SU-DHL-6 (cell line): ENCODE results near the gene C12orf75.

Source experiments
- H2AFZ ChIP-seq: fragments of 200-600 bp; sonication (generic); 2 replicates; pipeline ENCODE4 v1.6.1; 2014; ENCODE audit warnings: low read depth, mild to moderate bottlenecking, moderate library complexity, mixed read lengths, antibody characterized with exemption, low read length; ENCODE audit not compliant: severe bottlenecking
- H3F3A ChIP-seq: fragments of 200-600 bp; shearing (Covaris generic); 2 replicates; pipeline ENCODE4 v1.6.0; 2016; ENCODE audit warnings: antibody characterized with exemption, mild to moderate bottlenecking; ENCODE audit not compliant: insufficient read depth
- H3K27ac ChIP-seq: fragments of 200-600 bp; sonication (generic); 2 replicates; pipeline ENCODE4 v1.5.1; 2016; ENCODE audit warnings: low read depth, mild to moderate bottlenecking, low read length, moderate library complexity, mixed read lengths
- H3K27me3 ChIP-seq: fragments of 200-600 bp; sonication (generic), shearing (Covaris generic); 2 replicates; pipeline ENCODE4 v1.6.0; 2014; ENCODE audit warnings: mild to moderate bottlenecking, low read length
- H3K36me3 ChIP-seq: fragments of 200-600 bp; sonication (generic); 2 replicates; pipeline ENCODE4 v1.6.1; 2014; ENCODE audit warnings: mild to moderate bottlenecking, low read length, mixed read lengths
- H3K4me2 ChIP-seq: fragments of 300-600, 200-600 bp; shearing (Covaris generic), sonication (generic); 2 replicates; pipeline ENCODE4 v1.6.0; 2014; ENCODE audit warnings: low read length, low read depth, mild to moderate bottlenecking; ENCODE audit not compliant: poor library complexity, severe bottlenecking
- H3K4me3 ChIP-seq: fragments of 200-600 bp; sonication (generic); 2 replicates; pipeline ENCODE4 v1.5.1; 2014; ENCODE audit warnings: antibody characterized with exemption, low read length, mild to moderate bottlenecking, mixed read lengths; ENCODE audit not compliant: insufficient read depth, poor library complexity, severe bottlenecking
- H3K79me2 ChIP-seq: fragments of 200-600 bp; sonication (generic); 2 replicates; pipeline ENCODE4 v1.6.1; 2014; ENCODE audit warnings: mild to moderate bottlenecking, low read length, moderate library complexity; ENCODE audit not compliant: insufficient read depth
- H3K9ac ChIP-seq: fragments of 200-600 bp; sonication (generic); 2 replicates; pipeline ENCODE4 v1.7.0; 2014; ENCODE audit warnings: mild to moderate bottlenecking, low read length
- H3K9me2 ChIP-seq: fragments of 200-600 bp; sonication (generic); replicated peaks from 2 replicates; pipeline ENCODE4 v1.6.1; 2014; ENCODE audit warnings: low read length; ENCODE audit not compliant: insufficient read depth
- H3K9me3 ChIP-seq: fragments of 200-600 bp; sonication (generic); 2 replicates; pipeline ENCODE4 v1.6.1; 2014; ENCODE audit warnings: low read length, mixed read lengths; ENCODE audit not compliant: insufficient read depth
- H4K20me1 ChIP-seq: fragments of 200-600 bp; sonication (generic); 2 replicates; pipeline ENCODE4 v1.6.1; 2014; ENCODE audit warnings: low read depth, mild to moderate bottlenecking, antibody characterized with exemption, low read length, moderate library complexity, mixed read lengths
- CTCF ChIP-seq: fragments of 200-600 bp; sonication (generic); IDR thresholded peaks from one replicate; pipeline ENCODE4 v1.5.1; 2017; ENCODE audit warnings: antibody characterized with exemption, mild to moderate bottlenecking, low read length, moderate library complexity; ENCODE audit not compliant: insufficient read depth, poor library complexity, severe bottlenecking
- EZH2phosphoT487 ChIP-seq: fragments of 200-600 bp; sonication (generic), shearing (Covaris generic); conservative IDR thresholded peaks from 2 replicates; pipeline ENCODE4 v1.6.1; 2018; ENCODE audit warnings: mild to moderate bottlenecking, antibody characterized with exemption, low read length, moderate library complexity, mixed read lengths

C12orf75 gene

DNA sequence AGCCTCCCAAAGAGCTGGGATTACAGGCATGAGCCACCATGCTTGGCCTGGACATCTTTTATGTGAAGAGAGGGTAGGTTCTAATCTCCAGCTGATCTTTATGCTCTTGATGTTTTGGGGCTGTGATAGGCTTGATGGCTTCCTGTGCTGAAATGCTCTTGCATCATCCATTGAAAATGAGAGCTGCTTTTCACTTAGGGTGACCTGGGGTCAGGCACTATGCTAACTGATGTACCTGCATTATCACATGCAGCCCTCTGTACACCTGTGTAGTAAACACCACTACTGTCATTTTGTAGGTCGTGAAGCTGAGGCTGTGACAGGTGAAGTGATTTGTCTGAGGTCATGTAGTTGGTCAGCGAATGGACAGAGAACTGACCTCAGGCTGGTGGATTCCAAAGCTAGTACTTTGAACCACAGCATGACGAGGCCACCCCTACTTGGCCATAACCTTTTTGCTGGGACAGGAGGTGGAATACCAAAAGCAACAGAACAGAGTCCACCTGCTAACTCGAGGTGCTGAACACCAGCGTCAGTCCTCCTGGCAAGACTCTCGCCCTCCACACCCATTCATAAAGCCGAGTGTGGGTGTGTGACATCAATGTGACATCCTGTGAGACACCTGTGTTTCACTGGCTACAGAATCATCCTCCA, 69.1 kb downstream of the C12orf75 start:
- Histone ChIP-seq H3K4me3 (no peak overlapping the region), H3K27me3 (no peaks in the 10 kb centered on the region), H3K9me3 (no peaks in the 10 kb centered on the region), H4K20me1 (no peaks in the 10 kb centered on the region), H3K36me3 (no peaks in the 10 kb centered on the region), H3K79me2 (no peaks in the 10 kb centered on the region), H3K9ac (no peak overlapping the region), H3K27ac (no peak overlapping the region), H3F3A (no peaks in the 10 kb centered on the region), H3K4me2 (no peak overlapping the region), H2AFZ (no peak overlapping the region), H3K9me2 (no peaks in the 10 kb centered on the region)
- TF ChIP-seq CTCF (no peak), EZH2phosphoT487 (no peak)

GRCh38 chr12:105400227-105400626, 69.7 kb downstream of the C12orf75 start:
- Histone ChIP-seq H3K79me2 (no peaks in the 10 kb centered on the region), H3K9me2 (no peaks in the 10 kb centered on the region), H2AFZ (no peak overlapping the region), H3K4me3 (no peak overlapping the region), H3K4me2 (no peak overlapping the region), H3K9ac (no peak overlapping the region), H4K20me1 (no peaks in the 10 kb centered on the region), H3F3A (no peaks in the 10 kb centered on the region), H3K9me3 (no peaks in the 10 kb centered on the region), H3K36me3 (no peaks in the 10 kb centered on the region), H3K27ac (no peak overlapping the region), H3K27me3 (no peaks in the 10 kb centered on the region)
- TF ChIP-seq CTCF (no peak), EZH2phosphoT487 (no peak)

DNA sequence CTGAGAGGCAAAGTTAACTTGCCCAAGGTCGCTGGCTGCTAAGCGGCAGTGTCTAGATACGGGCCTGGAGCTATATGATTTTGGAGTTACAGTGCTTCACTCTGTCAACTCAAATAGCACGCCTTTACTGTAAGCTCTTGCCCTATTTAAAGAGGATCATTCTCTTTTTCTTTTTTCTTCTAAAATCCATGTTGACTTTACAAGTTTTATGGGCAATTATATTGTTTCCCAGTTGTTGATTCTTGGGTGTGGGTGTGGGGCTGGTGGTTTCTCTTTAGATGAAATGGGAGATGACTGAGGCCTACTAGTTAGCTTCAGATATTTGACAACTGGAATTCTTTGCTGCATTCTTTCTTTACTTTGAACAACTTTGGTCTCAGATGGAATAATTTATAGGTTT, 70.7 kb downstream of the C12orf75 start:
- no peaks in the 10 kb centered on the region for H3F3A ChIP-seq
- no peaks in the 10 kb centered on the region for H4K20me1 ChIP-seq
- no peaks in the 10 kb centered on the region for H3K79me2 ChIP-seq
- no peak overlapping the region for H3K4me3 ChIP-seq
- no peak overlapping the region for H3K4me2 ChIP-seq
- H3K9me3 ChIP-seq: no peaks in the 10 kb centered on the region
- H3K27me3 ChIP-seq: no peaks in the 10 kb centered on the region
- TF ChIP-seq CTCF (no peak), EZH2phosphoT487 (no peak)
- no peaks in the 10 kb centered on the region for H3K36me3 ChIP-seq
- H3K9me2 ChIP-seq: no peaks in the 10 kb centered on the region
- no peak overlapping the region for H2AFZ ChIP-seq
- H3K27ac ChIP-seq: no peak overlapping the region
- H3K9ac ChIP-seq: no peak overlapping the region
